GM21529 (cell line): ENCODE data around the gene OR5B21.

Experiments used
- ATAC-seq: cut with Tn5 transposase; IDR thresholded peaks from one replicate; pipeline ENCODE4 v1.9.1; 2021; ENCODE audit not compliant: unreplicated experiment

OR5B21 gene

DNA sequence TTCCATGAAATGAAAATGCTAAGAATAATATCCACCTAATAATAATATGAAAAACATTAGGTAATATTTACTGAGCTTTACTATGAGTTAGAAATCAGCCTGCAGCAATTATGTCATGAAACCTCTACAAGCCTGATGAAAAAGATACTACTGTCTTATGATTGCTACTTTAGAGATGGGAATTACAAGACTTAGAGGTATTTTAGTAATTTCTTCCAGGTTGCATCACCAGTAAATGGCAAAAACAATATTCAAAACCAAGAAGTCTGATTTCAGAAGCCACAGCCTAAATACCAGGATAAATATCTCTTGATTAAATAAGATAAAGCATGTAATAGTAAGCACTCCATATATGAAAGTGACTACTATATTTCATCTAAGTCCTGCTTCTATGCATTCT lies 13.8 kb downstream of the OR5B21 start:
- no peak for ATAC-seq

DNA sequence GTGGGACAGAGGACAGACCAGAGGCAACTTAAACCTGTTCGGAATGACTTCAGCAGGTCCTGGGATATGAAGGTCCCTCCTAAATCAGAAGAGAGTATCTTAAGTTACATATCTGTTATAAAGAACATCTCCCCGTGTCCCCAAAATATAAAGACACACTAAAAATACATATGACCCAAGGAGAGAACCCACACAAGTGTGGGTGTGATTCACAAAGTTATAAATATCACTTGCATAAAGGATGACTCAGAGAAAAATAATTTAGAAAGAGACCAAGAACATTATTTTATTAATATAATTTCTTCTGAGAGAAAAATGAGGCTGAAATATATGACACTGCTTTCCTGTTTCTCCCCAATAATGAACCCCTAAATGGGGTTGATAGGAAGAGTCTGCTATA lies 14.2 kb downstream of the OR5B21 start:
- ATAC-seq: no peak

DNA sequence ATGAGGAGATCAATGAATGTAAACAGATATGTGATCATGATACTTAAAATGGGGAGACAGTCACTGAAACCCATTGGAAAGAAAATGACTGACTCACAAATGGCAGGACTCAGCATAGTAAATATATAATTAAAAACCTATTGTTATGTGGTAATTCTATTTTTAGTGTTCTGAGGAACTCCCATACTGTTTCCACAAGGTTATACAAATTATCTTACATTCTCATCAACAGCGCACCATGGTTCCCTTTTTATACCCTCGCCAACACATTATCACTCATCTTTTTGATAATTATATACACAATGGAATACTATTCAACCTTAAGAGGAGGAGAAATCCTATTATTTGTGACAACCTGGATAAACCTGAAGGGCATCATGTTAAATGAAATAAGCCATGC lies 17.1 kb downstream of the OR5B21 start:
- no peak for ATAC-seq

DNA sequence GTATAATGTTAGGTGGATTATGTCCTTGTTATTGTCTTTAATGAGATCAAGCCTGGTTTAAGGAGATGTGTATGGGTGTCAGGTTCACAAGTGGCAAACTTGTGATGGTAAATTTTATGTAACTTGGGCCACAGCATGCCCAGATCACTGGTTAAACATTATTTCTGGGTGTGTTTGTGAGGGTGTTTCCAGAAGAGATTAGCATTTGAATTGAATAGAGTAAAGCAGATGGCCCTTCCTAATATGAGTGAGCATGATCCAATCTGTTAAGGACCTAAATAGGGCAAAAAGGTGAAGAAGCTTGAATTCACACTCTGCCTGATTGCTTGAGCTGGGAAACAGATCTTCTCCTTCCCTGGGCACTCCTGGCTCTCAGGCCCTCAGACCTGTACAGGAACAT lies 20.7 kb downstream of the OR5B21 start:
- ATAC-seq: no peak

DNA sequence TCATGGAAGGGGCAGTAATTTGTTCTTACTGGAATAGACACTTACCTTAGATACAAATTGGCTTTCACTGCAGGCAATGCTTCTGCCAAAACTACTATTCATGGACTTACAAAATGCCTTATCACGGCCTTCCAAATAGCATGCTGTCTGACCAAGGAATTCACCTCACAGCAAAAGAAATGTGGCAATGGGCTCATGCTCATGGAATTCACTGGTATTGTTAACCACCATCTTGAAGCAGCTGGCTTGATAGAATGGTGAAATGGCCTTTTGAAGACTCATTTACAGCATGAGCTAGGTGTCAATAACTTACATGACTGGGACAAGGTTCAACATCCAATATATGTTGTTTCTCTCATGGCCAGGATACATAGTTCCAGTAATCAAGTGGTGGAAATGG lies 21.9 kb downstream of the OR5B21 start:
- ATAC-seq: no peak

DNA sequence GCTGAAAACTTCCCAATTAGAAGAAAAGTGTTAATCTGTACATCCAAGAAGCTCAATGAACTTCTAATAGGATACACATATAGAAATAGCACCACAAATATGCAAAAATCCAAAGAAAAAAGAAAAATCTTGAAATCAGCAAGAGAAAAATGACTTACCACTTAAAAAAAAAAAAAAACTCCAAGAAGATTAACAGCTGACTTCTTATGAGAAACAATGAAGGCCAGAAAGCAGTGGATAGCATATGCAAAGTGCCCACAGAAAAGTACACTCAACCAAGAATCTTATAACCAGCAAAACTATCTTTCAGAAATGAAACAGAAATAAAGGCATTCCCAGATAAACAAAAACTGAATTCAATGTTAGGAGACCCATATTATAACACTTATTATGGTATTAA lies 36.0 kb downstream of the OR5B21 start:
- no peak for ATAC-seq

DNA sequence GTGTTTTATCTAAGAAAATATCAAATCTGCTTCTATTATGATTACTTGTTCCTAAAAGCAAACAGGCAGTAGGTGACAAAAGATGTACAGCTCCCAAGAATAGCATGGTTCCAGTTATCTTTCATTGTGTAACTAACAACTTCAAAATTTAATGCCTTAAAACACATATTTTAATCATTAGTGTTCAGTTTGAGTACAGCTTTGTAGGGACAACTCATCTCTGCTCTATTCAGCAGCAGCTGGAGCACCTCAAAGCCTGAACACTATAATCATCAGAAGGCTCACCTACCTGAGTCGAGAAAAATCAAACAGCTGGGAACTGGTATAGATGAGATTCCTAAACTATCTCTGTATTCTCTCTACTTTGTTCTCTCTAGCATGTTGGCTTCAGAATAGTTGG lies 41.6 kb downstream of the OR5B21 start:
- ATAC-seq: no peak

DNA sequence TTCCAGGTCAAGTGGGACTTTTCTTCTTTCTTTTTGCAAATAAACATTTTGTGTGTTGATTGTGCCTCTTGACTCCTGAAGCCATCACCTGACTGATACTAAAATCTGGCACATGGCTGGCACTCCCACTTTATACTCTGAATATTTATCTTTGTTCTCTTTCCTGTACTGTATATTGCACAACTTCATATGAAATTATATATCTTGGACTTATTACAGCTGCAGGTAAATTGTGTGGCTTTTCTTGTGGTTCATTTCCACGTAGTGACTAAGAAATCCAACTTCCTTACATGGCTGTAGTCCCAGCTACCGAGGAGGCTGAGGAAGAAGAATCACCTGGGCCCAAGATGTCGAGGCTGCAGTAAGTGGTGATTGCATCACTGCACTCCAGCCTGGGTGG lies 42.2 kb downstream of the OR5B21 start:
- no peak for ATAC-seq
